ENCODE measurements around the gene DCAF10.
"Not testable (repeated sequence)": the region's sequence is repeated elsewhere in the genome, so short reads cannot be mapped to it uniquely, and the experiment has no call there.

The DCAF10 gene

GRCh38 chr9:37792122-37792521 is 8.5 kb upstream of the DCAF10 start:
- no peak for DNase-seq

GRCh38 chr9:37796232-37796631 is 4.4 kb upstream of the DCAF10 start:
- no peak for DNase-seq

GRCh38 chr9:37798677-37799076 is 1.9 kb upstream of the DCAF10 start:
- no peak for DNase-seq

- DNase-seq, result no peak
These were observed 772 bp downstream of the DCAF10 start for GRCh38 chr9:37801287-37801850.

GRCh38 chr9:37801959-37802711 is 1.5 kb downstream of the DCAF10 start:
- no peak for DNase-seq

- DNase-seq, result no peak
These were observed 5.7 kb downstream of the DCAF10 start for GRCh38 chr9:37806271-37806670.

GRCh38 chr9:37809676-37810075 is 9.1 kb downstream of the DCAF10 start:
- DNase-seq, result not testable (repeated sequence)

GRCh38 chr9:37811906-37812476 is 11.4 kb downstream of the DCAF10 start:
- DNase-seq, result no peak

GRCh38 chr9:37812773-37813379 is 12.3 kb downstream of the DCAF10 start:
- no peak for DNase-seq

- no peak for DNase-seq
These were observed 18.3 kb downstream of the DCAF10 start for GRCh38 chr9:37818849-37819248.

GRCh38 chr9:37820142-37820541 is 19.5 kb downstream of the DCAF10 start:
- DNase-seq, result no peak

GRCh38 chr9:37825174-37825573 is 24.6 kb downstream of the DCAF10 start:
- DNase-seq, result not testable (repeated sequence)

- DNase-seq, result no peak
These were observed 27.0 kb downstream of the DCAF10 start for GRCh38 chr9:37827483-37828165.

GRCh38 chr9:37835821-37836220 is 35.2 kb downstream of the DCAF10 start:
- no peak for DNase-seq

- no peak for DNase-seq
These were observed 35.8 kb downstream of the DCAF10 start for GRCh38 chr9:37836386-37836785.

GRCh38 chr9:37839496-37840461 is 39.2 kb downstream of the DCAF10 start:
- DNase-seq, result no peak

GRCh38 chr9:37840560-37841194 is 40.1 kb downstream of the DCAF10 start:
- DNase-seq, result no peak

- DNase-seq, result no peak
These were observed 51.6 kb downstream of the DCAF10 start for GRCh38 chr9:37852222-37852621.

- no peak for DNase-seq
These were observed 56.0 kb downstream of the DCAF10 start for GRCh38 chr9:37856551-37856950.

GRCh38 chr9:37859043-37859442 is 58.4 kb downstream of the DCAF10 start:
- no peak for DNase-seq

GRCh38 chr9:37862530-37862929 is 61.9 kb downstream of the DCAF10 start:
- DNase-seq, result no peak
